SH-SY5Y (cell line): ENCODE data around the gene VAV1.

Experiments used
- GATA2 ChIP-seq: IDR thresholded peaks from 2 replicates; pipeline ENCODE4 v1.6.1; 2011; ENCODE audit warnings: mild to moderate bottlenecking, low read depth, low read length
- GATA3 ChIP-seq: IDR thresholded peaks from 2 replicates; pipeline ENCODE4 v1.6.1; 2011; ENCODE audit warnings: low read depth, mild to moderate bottlenecking, low read length, moderate library complexity

VAV1 gene

DNA sequence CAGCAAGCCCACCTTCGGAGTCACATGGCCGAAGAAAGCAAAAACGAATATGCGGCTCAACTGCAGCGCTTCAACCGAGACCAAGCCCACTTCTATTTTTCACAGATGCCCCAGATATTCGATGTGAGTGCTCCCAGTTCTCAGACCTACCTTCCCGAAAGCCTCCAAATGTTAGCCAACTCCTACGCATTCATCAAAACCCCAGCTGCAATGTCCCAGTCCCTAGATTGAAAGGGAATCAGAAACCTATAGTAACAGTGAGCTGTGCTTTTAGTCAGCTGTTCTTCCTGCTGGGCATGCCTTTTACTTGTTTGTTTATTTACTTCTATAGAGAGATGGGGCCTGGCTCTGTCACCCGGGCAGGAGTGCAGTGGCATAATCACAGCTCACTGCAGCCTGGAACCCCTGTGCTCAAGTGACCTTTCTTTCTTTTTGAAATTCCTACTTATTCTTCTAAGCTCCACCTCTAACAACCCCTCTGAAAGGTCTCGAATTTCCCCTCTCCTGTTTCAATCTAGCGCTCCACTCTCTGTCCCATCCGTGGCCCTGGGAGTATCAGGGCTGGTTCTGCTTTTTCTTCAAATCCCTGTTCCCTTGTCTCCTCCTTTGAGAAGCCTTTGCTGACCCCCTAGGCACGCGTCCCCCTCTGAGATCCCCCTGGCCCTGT, 28.7 kb upstream of the VAV1 start:
- TF ChIP-seq GATA2 (no peak), GATA3 (no peak)

DNA sequence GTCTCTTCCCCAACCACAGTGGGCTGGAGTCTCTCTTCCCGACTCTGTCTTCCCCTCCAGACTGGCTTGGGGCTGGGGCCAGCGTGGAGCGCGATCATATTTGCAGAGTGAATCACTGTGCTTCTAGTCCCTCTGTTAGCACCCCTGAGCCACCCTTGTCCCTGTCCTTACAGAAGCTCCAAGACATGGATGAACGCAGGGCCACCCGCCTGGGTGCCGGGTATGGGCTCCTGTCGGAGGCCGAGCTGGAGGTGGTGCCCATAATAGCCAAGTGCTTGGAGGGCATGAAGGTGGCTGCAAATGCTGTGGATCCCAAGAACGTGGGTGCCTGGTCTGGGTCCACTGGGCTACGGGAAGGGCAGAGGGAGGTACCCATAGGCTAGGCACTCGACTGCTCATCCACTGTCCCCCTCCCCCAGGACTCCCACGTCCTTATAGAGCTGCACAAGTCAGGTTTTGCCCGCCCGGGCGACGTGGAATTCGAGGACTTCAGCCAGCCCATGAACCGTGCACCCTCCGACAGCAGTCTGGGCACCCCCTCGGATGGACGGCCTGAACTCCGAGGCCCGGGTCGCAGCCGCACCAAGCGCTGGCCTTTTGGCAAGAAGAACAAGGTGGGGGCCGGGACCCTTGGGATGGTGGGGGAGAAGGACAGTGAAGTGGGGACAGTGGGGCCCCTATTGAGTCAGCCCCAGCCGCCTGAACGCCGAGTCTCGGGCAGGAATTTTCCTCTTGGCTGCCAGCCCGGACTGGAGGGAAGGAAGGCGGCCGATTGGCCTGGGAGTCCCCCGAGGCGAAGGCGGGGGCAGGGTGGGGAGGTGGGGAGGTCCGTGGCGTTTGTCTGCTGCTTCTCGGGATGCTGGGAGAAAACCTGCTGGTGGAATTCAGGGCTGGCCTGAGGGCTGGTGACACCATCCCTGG, 27.9 kb upstream of the VAV1 start:
- TF ChIP-seq GATA2 (no peak), GATA3 (no peak)

DNA sequence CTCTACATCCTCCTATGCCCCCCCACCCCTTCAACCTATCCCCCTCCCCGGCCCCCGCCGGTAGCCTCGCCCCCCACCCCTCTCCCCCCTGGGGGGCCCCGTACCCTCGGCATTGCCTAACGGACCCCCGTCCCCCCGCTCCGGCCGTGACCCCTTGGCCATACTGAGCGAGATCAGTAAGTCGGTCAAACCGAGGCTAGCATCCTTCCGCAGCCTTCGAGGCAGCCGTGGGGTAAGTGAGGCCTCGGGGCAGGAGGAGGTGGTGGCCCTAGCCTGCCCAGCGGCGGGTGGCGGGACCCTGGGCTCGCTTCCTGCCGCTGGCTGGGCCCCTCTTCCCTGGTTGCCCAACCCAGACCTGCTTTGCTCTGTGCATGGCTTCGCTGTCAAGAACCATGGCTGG, 26.5 kb upstream of the VAV1 start:
- no peak for TF ChIP-seq GATA2
- no peak for TF ChIP-seq GATA3

DNA sequence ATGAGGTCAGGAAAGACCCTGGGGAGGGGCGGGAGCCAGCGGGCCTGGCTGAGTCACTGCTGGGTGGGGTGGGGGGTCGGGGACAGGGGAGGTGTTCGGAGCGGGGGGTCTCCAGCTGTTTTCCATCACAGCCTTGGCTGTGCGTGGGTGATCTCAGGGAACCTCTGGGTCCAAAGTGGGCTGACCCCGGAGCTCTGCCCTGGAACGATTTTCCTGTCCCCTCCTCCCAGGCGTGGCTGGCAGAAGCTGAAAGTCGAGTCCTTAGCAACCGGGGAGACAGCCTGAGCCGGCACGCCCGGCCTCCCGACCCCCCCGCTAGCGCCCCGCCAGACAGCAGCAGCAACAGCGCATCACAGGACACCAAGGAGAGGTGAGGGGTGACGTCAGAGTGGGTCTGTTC, 22.4 kb upstream of the VAV1 start:
- TF ChIP-seq GATA2 (no peak), GATA3 (no peak)

DNA sequence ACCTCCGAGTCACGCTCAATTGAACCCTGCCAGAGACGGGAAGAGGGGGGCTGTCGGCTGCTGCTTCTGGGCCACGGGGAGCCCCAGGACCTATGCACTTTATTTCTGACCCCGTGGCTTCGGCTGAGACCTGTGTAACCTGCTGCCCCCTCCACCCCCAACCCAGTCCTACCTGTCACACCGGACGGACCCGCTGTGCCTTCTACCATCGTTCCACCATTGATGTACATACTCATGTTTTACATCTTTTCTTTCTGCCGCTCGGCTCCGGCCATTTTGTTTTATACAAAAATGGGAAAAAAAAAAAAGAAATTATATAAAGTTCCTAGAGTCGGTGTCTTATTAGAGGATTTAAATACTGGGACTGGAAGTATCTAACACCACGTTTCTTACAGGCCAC, 21.3 kb upstream of the VAV1 start:
- TF ChIP-seq GATA3 (no peak), GATA2 (no peak)

DNA sequence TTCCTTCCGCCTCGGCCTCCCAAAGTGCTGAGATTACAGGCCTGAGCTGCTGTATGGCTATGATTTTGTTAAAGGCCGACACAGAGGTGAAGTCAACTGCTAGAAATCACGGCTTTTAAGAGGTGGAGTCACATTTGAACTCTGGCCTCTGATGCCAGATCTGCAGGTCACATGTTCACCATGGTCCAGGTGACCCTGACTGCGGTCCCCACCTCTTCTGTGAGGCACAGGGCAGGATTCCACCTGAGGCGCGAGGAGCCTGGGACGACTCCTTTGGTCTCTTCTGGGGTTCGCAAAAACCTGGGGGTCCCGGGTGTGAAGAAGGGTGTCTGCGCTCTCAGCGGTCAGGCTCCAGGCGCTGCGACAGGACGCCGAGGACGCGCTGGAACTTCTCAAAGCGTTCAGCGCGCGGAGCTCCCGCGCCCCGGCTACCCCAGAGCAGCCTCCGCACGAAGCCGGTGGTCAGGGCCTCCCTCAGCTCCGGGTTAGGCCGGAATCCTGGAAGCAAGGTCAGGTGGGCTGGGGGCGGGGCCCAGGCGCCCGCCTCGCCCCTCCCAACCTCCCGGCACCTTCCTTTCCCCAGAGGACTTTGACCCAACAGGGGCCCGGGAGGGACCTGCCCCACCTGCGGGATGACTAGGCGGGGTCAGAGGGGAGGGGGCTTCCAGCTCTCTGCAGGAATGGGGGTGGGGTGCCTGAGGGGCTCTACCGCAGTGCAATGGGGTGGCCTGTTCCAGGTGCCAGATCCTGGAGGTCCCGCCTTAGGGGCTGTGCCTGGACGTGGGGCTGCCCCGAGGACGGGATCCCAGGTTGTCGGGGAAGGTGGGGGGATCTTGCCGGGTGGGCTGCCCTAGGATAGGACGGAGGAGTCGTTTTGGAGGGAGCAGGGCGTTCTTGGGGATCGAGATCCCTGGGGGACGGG, 20.0 kb upstream of the VAV1 start:
- no peak for TF ChIP-seq GATA3
- TF ChIP-seq GATA2 = no peak

DNA sequence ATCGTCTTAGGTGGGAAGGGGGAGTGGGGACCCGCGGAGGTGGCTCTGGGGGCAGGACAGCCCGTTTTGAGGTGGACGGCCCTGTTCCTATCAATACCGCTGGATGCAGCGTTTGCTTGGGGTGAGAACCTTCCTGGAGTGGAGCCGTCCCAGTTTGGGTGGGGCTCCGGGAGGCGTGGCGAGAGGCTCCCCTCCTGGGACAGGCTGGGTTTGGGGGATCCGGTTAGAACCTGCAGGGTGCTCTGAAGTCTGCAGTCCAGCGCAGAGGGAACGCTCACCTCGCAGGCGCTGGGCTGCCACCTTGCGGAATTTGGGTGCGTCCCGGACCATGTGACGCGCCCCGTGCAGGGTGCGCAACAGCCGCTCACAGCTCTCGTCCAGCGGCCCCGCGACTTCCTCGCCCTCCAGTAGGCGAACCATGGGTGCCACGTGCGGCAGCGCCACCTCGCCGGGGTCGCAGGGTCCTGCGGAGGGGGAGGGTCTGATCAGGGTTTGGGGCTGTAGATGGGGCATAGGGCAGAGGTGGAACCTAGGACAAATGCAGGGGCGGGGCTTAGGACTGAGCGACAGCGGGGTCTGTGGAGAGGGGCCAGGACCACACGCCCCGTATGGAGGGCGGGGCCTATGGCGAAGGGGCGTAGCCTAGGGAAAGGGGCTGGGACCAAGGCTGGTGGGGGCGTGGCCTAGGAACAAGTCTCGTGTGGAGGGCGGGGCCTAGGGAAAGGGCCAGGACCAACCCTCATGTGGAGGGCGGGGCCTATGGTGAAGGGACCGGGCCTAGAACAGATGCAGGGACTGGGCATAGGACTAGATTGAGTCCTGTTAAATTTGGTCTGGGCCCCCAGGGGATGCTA, 19.1 kb upstream of the VAV1 start:
- TF ChIP-seq GATA3 (no peak), GATA2 (no peak)

DNA sequence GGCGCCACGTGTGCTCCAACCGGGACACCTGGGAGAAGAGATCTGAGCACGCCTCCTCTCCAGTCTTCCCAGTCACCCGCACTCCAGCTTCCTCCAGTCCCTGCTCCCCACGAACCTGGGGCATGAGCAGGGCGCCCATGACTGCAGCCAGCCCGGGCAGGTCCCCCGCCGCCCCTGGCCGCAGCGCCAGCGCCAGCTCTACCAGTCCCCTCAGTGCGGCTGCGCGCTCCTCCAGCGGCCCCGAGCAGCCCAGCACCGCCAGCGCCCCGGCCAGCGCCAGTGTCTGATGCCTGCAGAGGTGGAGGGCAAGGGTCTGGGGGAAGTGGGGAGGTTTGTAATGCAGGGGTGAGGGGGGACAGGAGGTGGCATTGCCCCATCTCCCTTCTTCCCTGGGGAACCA, 18.4 kb upstream of the VAV1 start:
- TF ChIP-seq GATA2 = no peak
- no peak for TF ChIP-seq GATA3

DNA sequence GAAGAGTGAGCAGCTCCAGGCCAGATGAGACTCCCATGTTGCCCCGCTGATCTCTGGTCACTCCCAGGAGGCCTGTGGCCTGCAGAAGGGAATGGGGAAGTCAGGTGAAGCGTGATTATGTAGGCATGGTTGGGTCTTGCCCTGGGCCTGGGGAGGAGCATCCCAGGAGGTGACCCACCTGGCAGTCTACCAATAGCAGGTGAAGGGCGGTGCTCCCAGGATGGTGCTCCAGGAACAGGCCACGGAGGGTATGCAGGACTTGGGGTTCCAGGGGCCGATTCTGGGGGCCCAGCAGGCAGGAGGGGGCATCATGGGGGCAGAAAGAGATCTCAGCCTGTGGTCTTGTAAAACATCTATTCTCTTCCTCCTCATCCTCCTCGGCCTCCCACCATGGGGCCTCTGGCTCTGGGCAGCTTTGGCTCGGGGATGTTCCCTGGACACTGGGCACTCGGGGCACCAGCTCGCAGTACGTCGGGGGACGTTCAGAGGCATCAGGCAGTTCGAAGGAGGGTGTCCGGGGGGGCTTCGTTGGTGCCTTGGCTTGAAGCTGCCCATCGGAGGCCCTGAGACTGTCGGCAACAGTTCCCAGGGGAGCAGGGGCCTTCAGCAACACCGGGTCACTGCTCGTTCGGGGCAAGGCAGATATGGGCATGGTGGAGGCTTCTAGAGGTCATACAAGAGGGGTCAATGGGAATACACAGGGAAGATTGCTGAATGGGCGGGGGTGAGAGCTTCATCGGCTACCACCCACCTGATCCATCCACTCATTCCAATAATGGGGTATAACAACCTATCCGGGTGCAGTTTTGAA, 17.6 kb upstream of the VAV1 start:
- TF ChIP-seq GATA3 = no peak
- no peak for TF ChIP-seq GATA2

DNA sequence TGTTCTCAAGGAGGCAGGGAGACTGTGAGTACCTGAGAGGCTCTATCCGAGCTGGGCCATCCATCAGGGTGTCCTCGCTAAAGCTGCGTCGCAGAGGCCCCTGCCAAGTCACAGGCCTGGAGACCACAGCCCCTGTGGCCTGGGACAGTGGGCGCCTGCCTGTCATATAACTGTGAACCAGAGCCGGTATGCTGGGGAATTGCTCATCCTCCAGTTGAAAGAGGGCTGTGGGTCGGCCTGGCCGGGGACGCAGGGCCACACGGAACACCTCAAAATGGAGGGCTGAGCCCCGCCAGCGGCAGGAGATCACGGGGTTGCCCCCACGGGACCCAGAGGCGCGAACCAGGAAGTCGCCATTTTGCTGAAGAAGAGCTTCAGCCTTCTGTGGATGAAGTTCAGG, 11.9 kb upstream of the VAV1 start:
- no peak for TF ChIP-seq GATA3
- no peak for TF ChIP-seq GATA2

DNA sequence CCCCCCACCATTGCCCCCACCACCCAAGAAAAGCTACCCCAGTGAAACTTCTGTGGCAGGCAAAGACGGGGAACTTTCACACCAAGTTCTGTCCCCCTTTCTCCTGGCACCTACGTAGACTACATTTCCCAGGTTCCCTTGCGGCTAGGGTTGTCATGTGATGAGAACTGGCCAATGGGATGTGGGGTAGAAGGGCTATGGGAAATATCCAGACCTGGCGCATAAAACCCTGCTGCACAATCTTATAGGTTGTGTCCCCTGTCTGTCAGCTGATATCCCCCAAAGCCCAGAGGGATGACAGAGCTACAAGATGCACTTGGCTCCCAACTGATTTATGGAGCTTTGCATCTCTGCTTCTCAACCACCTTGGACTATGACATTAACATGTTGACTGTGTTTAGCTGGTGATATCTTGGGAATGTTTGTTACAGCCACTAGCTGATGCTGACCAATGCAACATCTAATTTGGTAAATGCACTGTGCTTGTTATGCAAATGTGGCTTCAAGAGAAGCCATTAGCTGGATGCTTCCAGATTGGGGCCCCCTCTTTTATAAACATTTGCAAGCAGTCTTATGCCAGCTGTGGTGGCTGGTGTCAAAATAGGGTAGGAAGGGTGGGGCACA, 11.3 kb upstream of the VAV1 start:
- no peak for TF ChIP-seq GATA2
- TF ChIP-seq GATA3 = no peak

DNA sequence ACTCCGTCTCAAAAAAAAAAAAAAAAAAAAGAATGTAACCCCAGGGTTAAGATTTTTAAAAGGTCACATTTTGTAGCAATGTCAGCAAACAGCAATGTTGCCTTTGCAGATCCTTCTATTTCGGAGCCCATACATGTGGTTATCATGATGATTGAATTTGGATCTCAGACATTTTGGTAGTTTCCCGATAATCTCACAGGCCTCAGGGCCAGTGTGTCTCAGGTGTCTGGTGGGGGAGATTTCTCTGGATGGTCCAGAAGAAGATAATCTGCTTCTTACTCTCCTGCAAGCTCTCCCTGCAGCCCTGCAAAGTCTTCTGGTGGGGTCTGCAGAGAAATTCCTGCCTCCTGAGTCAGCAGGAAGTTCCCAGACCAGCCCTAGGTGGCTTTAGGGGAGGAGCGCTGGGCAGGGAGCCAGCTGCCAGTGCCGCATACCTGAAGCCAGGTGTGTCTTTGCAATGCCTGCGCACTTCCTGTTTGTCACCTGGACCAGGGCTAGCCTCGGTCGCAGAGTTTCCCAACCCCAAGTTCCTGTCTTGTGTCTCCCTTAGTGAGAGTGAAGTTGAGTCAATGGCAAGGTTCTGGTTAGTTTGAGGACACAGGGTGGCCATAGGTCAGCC, 6.7 kb upstream of the VAV1 start:
- no peak for TF ChIP-seq GATA2
- TF ChIP-seq GATA3 = no peak
